H1 (cell line): ENCODE data around the gene ITIH1.

ENCODE experiments used
- RXRA ChIP-seq: IDR thresholded peaks from 2 replicates; pipeline ENCODE4 v1.6.1; 2011; ENCODE audit warnings: low read depth, mild to moderate bottlenecking, low read length, moderate library complexity; ENCODE audit not compliant: insufficient read depth
- YY1 ChIP-seq: IDR thresholded peaks from 2 replicates; pipeline ENCODE4 v1.6.1; 2011; ENCODE audit warnings: low read depth, mild to moderate bottlenecking, low read length

- no peak for TF ChIP-seq YY1
- TF ChIP-seq RXRA, result no peak
These were observed 1.5 kb upstream of the ITIH1 start for GRCh38 chr3:52775877-52776276.
